HG02798 (cell line): Measurements from ENCODE around the gene QTRT2.

Experiments used
- ATAC-seq: cut with Tn5 transposase; IDR thresholded peaks from one replicate; pipeline ENCODE4 v1.9.1; 2021; ENCODE audit warnings: mild to moderate bottlenecking; ENCODE audit not compliant: unreplicated experiment, poor library complexity

QTRT2 gene

DNA sequence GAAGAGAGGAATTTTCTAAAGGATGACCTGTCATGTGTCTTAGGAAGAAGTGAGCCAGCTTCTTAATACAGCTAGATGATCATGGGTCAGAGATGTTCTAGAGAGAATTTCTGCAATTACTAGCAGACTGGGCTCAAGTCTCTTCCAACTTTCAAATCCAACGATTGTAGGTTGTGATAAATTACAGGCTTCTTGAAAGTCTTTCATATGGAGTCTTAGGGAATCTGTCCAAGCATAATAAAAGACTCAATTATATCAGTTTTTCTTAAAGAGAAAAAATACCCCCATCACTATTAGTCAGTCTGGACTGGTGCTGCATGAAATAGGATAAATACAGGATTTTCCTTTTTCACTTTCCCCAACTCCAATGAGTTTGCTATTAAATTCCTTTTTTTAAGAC, 63.2 kb downstream of the QTRT2 start:
- no peak for ATAC-seq

DNA sequence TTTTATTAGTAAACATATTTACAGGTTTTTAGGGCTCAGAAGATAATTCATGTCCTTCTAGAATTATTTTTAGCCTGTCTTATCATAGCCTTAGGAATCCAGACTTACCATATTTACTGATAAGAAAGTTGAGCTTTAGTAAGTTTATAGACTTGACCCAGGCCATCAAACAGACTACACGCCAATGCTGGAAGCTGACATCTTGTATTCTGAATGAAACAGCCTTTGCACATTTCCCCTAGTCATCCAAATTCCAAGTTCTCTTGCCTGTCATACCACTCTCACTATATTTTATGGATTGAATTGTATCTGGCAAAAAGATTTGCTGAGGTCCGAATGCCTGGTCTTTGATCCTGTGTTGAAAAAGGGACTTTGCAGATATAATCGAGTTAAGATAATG, 63.7 kb downstream of the QTRT2 start:
- ATAC-seq, result no peak

DNA sequence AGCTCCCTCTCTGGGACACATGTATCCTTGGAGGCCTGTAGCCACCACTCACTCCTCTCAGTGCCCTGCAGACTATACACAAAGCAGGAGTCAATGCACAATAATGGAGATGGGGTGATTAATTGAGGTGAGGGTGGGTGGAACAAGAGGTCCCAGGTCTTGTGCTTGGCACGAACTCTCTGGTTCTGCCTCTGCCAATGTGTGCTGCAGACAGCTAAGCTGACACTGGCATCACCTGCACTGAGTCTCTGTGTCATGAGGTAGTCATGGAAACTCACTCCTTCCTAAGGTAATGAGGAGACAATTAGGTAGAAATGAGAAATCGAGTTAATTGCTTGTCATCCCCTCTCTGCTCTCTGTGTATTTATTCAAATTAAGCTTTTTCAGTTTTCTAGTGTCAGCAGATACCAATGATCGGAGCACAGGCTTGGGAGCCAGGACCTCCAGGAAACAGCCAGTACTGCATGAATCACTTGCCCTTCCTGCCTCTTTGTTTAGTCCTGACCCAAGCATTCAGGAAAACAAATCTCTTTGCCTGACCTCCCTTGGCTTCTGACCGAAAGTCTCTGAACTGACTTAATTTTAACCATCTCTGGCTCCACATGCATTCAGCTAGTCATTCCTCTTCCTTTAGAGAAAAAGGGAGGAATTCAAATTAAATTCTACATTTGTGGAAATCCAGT, 65.6 kb downstream of the QTRT2 start:
- ATAC-seq, result no peak

DNA sequence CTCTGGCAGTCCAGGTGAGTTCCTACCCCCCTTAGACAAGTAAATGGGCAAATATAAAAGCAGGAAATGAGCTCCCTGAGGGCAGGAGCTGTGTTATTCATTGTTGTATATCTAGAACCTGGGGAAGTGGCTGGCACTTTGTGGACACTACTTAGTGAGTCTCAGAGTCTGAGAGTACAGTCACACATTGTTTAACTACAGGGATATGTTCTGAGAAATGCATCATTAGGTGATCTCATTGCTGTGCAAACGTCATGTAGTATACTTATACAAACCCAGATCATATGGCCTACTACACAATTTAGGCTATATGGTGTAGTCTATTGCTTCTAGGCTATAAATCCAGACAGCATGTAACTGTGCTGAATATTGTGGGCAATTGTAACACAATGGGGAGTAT, 69.9 kb downstream of the QTRT2 start:
- ATAC-seq, result no peak

DNA sequence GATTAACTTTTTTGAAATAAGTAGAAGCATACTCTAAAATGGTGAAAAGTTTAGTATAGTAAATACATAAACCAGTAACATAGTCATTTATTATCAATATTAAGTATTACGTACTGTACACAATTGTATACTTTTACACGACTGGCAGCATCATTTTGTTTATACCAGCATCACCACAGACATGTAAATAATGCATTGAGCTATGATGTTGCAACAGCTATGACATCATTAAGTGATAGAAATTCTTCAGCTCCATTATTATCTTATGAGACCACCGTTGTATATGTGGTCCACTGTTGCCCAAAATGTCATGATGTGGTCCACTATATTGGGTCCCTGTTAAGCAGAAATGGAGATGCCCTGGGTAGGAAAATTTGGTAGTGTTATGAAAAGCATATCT, 71.0 kb downstream of the QTRT2 start:
- ATAC-seq, result no peak

DNA sequence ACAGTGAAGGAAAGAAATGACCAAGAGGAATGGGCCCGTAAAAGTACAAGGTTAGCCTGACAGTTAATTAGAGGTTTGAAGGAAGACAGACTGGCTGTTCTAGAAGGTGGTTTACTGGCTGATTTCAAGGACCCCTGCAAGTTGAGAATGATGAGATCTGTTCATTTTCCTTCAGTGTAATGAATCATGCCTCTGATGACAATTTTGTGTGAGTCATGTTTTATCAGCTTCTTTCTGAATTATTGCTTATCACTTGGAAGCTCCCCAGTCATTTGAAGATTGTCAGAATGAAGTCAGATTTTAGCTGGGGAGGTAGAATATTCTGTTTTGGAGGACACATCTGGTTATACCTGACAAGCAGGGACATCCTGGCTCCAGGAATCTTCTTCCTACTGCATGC, 71.7 kb downstream of the QTRT2 start:
- ATAC-seq, result no peak

DNA sequence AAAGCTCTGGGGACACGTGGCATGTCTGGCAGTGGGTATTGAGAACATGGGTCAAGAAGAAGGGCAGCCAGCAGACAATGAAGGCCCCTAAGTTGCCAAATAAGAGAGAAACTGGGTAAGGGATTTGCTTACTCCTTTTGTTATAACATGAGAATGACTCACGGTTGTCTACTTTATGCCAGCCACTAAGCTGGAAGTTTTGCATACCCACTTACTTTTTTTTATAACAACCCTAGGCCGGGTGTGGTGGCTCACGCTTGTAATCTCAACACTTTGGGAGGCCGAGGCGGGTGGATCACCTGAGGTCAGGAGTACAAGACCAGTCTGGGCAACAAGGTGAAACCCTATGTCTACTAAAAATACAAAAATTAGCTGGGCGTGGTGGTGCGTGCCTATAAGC, 72.3 kb downstream of the QTRT2 start:
- no peak for ATAC-seq

DNA sequence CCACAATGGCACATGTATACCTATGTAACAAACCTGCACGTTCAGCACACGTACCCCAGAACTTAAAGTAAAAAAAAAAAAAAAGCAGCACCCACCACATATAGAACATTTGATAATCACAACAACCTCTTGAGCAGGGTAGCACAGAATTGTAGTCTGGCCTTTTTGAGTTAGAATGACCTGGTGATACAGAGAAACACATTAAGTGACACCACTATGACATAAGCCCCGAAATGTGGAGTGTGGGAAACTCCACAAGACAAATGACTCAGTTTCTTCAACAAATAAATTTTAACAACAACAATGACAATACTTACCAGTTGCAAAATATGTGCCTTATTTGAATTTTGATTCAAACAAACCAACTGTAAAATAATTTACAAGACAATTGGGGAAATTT, 76.0 kb downstream of the QTRT2 start:
- no peak for ATAC-seq

DNA sequence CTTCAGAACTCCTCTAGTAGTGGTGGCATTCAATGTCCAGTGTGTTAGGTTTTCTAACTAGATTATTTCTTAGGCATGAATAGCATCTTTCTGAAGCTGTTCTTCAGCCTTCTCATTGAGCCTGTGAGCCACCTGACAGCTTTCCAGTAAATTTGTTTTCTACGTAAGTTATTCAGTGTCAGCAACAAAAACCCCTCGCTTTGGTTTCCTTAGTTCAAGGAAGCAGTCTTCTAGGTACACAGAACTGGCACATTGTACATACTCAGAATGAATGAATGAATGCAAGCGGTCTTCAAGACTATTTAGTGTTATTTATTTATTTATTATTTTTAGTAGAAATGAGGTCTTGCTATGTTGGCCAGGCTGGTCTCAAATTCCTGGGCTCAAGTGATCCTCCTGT, 77.4 kb downstream of the QTRT2 start:
- no peak for ATAC-seq
